Activated T-cell treated with anti-CD3 and anti-CD28 coated beads, Interleukin-2, amount 50 U/mL, for 24 hours (primary cell): ENCODE data around the gene FUBP1.

Experiments used
- DNase-seq: peaks from one replicate; pipeline ENCODE4 v3.0.0-alpha.2; 2020
- H3K27ac Mint-ChIP-seq: 2 replicates; pipeline ENCODE4 v1.8.0; 2020; ENCODE audit warnings: mild to moderate bottlenecking, mixed read lengths
- H3K27me3 Mint-ChIP-seq: 2 replicates; pipeline ENCODE4 v1.8.0; 2020; ENCODE audit warnings: mixed read lengths
- H3K36me3 Mint-ChIP-seq: 2 replicates; pipeline ENCODE4 v1.8.0; 2020; ENCODE audit warnings: low read depth, mixed read lengths
- H3K4me1 Mint-ChIP-seq: 2 replicates; pipeline ENCODE4 v1.8.0; 2020; ENCODE audit warnings: low read depth, mixed read lengths
- H3K4me3 Mint-ChIP-seq: 2 replicates; pipeline ENCODE4 v1.8.0; 2020; ENCODE audit warnings: mild to moderate bottlenecking, moderate library complexity, mixed read lengths
- H3K9me3 Mint-ChIP-seq: 2 replicates; pipeline ENCODE4 v1.8.0; 2020; ENCODE audit warnings: mixed read lengths

Gene FUBP1

GRCh38 chr1:77905603-77906002 lies 73.3 kb downstream of the FUBP1 start:
- H3K4me3 Mint-ChIP-seq: no peak overlapping the region
- H3K4me1 Mint-ChIP-seq: no peaks in the 10 kb centered on the region
- no peaks in the 10 kb centered on the region for H3K36me3 Mint-ChIP-seq
- DNase-seq: no peak
- no peak overlapping the region for H3K27ac Mint-ChIP-seq
- no peaks in the 10 kb centered on the region for H3K9me3 Mint-ChIP-seq
- no peaks in the 10 kb centered on the region for H3K27me3 Mint-ChIP-seq

- no peak for DNase-seq
- H3K9me3 Mint-ChIP-seq: no peaks in the 10 kb centered on the region
- H3K4me3 Mint-ChIP-seq: no peak overlapping the region
- H3K27ac Mint-ChIP-seq: no peak overlapping the region
- H3K4me1 Mint-ChIP-seq: no peaks in the 10 kb centered on the region
- no peaks in the 10 kb centered on the region for H3K36me3 Mint-ChIP-seq
- H3K27me3 Mint-ChIP-seq: no peaks in the 10 kb centered on the region
Measured at GRCh38 chr1:77900687-77901293, 78.1 kb downstream of the FUBP1 start.

- H3K36me3 Mint-ChIP-seq: no peaks in the 10 kb centered on the region
- no peaks in the 10 kb centered on the region for H3K4me1 Mint-ChIP-seq
- no peak overlapping the region for H3K4me3 Mint-ChIP-seq
- no peak overlapping the region for H3K27ac Mint-ChIP-seq
- DNase-seq: no peak
- no peaks in the 10 kb centered on the region for H3K9me3 Mint-ChIP-seq
- H3K27me3 Mint-ChIP-seq: no peaks in the 10 kb centered on the region
Measured at GRCh38 chr1:77899647-77900320, 79.1 kb downstream of the FUBP1 start.
